Heart right ventricle (tissue), 16 donors: Measurements from ENCODE around the gene HDHD2. TPM values are rescaled to one million over a fixed set of nuclear protein-coding genes. Genes with fewer than 3 reads are reported as not detected.
A peak's percentile ranks its signal among the peaks of the same experiment; 100 is the strongest.

Experiments
- ATAC-seq, 8 donors: fragments of 200-7000 bp; cut with Tn5 transposase; one replicate each; pipeline ENCODE4 v1.9.1; 2020; ENCODE audit warnings: mild to moderate bottlenecking in 8 of 8, moderate library complexity in 8 of 8, moderate number of reproducible peaks in 1 of 8
- DNase-seq, 2 donors: peaks; one replicate each; pipeline ENCODE4 v3.0.0-alpha.2; 2020
- H3K27ac ChIP-seq, 10 donors: fragments of 200-600 bp; sonication (generic) in 2 of 10; one replicate each; pipeline versions ENCODE4 v1.5.0 to v1.8.0; 2020 to 2022; ENCODE audit warnings: mild to moderate bottlenecking in 3 of 10
- H3K27me3 ChIP-seq, 7 donors: fragments of 200-600 bp; one replicate each; pipeline ENCODE4 v1.8.0; 2021 to 2022; ENCODE audit warnings: mild to moderate bottlenecking in 2 of 7
- H3K36me3 ChIP-seq, 9 donors: fragments of 200-600 bp; sonication (generic) in 1 of 9; one replicate each; pipeline versions ENCODE4 v1.5.0 to v1.8.0; 2020 to 2022; ENCODE audit warnings: mild to moderate bottlenecking in 2 of 9
- H3K4me1 ChIP-seq, 9 donors: fragments of 200-600 bp; sonication (generic) in 1 of 9; one replicate each; pipeline versions ENCODE4 v1.5.0 to v1.8.0; 2020 to 2022; ENCODE audit warnings: mild to moderate bottlenecking in 4 of 9
- H3K4me3 ChIP-seq, 10 donors: fragments of 200-600 bp; sonication (generic) in 2 of 10; one replicate each; pipeline versions ENCODE4 v1.5.0 to v1.8.0; 2020 to 2022; ENCODE audit warnings: mild to moderate bottlenecking in 7 of 10, moderate library complexity in 2 of 10
- H3K9me3 ChIP-seq, 11 donors: fragments of 200-600 bp in 10 of 11; sonication (generic) in 2 of 11; one replicate each; pipeline versions ENCODE4 v1.5.0 to v1.8.0; 2013 to 2022; ENCODE audit warnings: mild to moderate bottlenecking in 2 of 11, control low read depth in 1 of 11, moderate library complexity in 1 of 11
- WGBS, 2 donors: extraction: QIAGEN DNeasy Blood & Tissue Kit; methylation state at CpG; one replicate each; pipeline ENCODE4 v1.1.7; 2013; ENCODE audit warnings: inconsistent platforms in 1 of 2; 5-methylcytosine and 5-hydroxymethylcytosine counted together
- intact Hi-C, 10 donors: fragments of 100-400 bp; cut with DNase I; formaldehyde crosslinking; loops; one replicate each; pipeline versions ENCODE4 v1.11.1 to v1.14.2; 2022
- polyA plus RNA-seq, 2 donors: library from polyadenylated mRNA; stranded (reverse); fragments of 200-250 nt; gene quantifications; one replicate each; pipeline ENCODE4 v1.2.3, GENCODE V29; 2013
- total RNA-seq, 10 donors: library from RNA; stranded (reverse); fragmentation: NEBNext Ultra II Directional in 3 of 10; extraction: Animal tissue kit (Norgen Biotek cat#: 25700) in 3 of 10; gene quantifications; one replicate each; pipeline versions ENCODE4 v1.2.1 to v1.2.4, GENCODE V29; 2021 to 2023
- TF ChIP-seq, protein P1 (sequence below), 9 donors: fragments of 200-600 bp; sonication (generic) in 2 of 9; IDR thresholded peaks; one replicate each; pipeline versions ENCODE4 v1.5.0 to v1.8.0; 2021 to 2022; ENCODE audit warnings: antibody characterized with exemption in 9 of 9, mild to moderate bottlenecking in 5 of 9, moderate library complexity in 1 of 9
- donor health status: Arrhythmogenic right ventricular cardiomyopathy.
- donor health status: ischemic (EF 13 %, LVEDD 7.1; RV severe dilation, severe dysfunction).
- donor health status: healthy with polysubstance abuse.
- donor health status: DM: no; HTN: yes; CAD: no.
- donor health status: DM: no; HTN: no; CAD: no.
- donor health status: ischemic (EF 25% LVEDD 6.9; RV normal size, moderate dysfunction).
- donor health status: ischemic (EF 25% LVEDD 5.7; RV mildly dilated, moderate dysfunction).
- donor health status: healthy.
- donor health status: DM: yes; HTN: yes; CAD: no.
- donor health status: Ischemic cardiomyopathy.
- donor health status: ischemic (EF 35%, LVEDD 5.7; RV mildly dilated, moderate dysfunction).
- donor health status: nonischemic (EF 11% LVEDD 7.7; RV severe dilation, severe dysfunction).
- donor health status: DM: yes; HTN: yes; CAD: no.
- donor health status: PGD.
- donor health status: ischemic (EF 29% LVEDD 5.4; RV normal size, mild dysfunction).
- donor health status: nonischemic (EF 23%, LVEDD 6.1; RV moderate dilation, normal function).

The HDHD2 gene
- total and polyA plus RNA-seq, 12 donors: 16.8 to 52.4 (median 38.2) TPM

DNA sequence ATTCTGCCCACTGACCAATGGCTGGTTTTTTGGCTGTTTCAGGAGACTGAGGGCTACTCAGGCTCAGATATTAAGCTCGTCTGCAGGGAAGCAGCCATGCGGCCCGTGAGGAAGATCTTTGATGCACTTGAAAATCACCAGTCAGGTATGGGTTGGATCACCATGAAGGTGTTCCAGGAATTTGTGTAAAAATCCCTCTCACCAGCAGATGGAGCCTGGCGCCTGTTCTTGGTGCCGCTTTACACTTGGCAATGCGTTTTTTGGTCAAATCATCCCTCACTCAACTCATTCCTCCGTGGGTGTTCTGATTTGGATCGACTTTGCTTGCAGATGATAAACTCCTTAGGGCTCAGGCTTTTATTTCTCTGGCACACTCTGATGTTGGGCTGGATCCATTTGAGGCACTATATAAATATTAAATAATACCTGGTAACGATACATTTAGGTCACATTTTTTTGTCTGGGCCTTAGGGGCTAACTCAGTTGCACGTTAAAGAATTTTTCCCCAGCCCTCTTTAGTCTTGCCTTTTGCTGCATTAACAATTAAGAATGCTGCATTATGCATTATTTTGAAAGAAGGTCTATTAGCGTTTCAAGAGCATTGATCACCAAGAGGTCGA, 50.0 kb downstream of the HDHD2 start:
- peak in 7 of 8 donors; percentile 30 to 74 (median 69) for ATAC-seq
- 31 to 32% methylated on average over 12 of the region's 12 CpGs for WGBS, 2 donors

DNA sequence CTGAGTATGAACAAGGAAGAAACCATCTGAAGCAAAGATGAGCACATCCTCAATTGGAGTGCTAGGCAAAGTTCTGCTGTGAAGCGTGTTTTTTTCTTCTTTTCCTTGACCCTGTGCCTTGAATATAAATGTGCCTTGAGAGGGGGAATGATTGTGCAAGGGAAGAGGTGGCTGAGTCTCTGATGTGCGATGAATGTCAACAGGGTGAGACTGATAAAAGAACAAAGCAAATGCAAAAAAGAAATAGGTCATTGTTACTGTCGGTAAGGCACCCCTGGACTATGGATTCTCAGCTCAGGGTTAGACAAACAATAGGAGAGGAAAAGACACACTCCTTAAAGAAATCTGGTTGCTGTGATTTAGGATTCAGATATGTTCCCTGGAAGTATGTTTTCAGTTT, 54.5 kb downstream of the HDHD2 start:
- no peak overlapping the region for H3K4me3 ChIP-seq
- DNase-seq: no peak
- peaks cover 0 to 5% (median 0%) of the 10 kb centered on the region in 9 donors for H3K4me1 ChIP-seq
- ATAC-seq: no peak
- H3K36me3 ChIP-seq: peaks cover 0 to 16% (median 0%) of the 10 kb centered on the region in 9 donors
- no peaks in the 10 kb centered on the region for H3K9me3 ChIP-seq
- 83 to 86% methylated on average over 3 of the region's 3 CpGs for WGBS, 2 donors
- H3K27me3 ChIP-seq: no peaks in the 10 kb centered on the region
- no peak overlapping the region for H3K27ac ChIP-seq
- TF ChIP-seq, protein P1, sequence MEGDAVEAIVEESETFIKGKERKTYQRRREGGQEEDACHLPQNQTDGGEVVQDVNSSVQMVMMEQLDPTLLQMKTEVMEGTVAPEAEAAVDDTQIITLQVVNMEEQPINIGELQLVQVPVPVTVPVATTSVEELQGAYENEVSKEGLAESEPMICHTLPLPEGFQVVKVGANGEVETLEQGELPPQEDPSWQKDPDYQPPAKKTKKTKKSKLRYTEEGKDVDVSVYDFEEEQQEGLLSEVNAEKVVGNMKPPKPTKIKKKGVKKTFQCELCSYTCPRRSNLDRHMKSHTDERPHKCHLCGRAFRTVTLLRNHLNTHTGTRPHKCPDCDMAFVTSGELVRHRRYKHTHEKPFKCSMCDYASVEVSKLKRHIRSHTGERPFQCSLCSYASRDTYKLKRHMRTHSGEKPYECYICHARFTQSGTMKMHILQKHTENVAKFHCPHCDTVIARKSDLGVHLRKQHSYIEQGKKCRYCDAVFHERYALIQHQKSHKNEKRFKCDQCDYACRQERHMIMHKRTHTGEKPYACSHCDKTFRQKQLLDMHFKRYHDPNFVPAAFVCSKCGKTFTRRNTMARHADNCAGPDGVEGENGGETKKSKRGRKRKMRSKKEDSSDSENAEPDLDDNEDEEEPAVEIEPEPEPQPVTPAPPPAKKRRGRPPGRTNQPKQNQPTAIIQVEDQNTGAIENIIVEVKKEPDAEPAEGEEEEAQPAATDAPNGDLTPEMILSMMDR (IDR thresholded peaks at IDR 0.05): no peak
- intact Hi-C loops: loop anchor here in 1 of 10 donors (5.0 kb wide), 1 partner anchor 106 kb away; no protein-coding TSS in a partner anchor

More for the DNA sequence above, 50.0 kb downstream of the HDHD2 start:
- no peaks in the 10 kb centered on the region for H3K9me3 ChIP-seq
- H3K36me3 ChIP-seq: peaks cover 0 to 33% (median 8%) of the 10 kb centered on the region in 9 donors
- DNase-seq: peak; percentile 18 to 23
- intact Hi-C loops: loop anchor here (1.0 to 10.0 kb wide), 7 partner anchors 104 to 654 kb away; no protein-coding TSS in a partner anchor
- H3K4me3 ChIP-seq: no peak overlapping the region
- H3K27ac ChIP-seq: no peak overlapping the region
- TF ChIP-seq, protein P1 (IDR thresholded peaks at IDR 0.05): peak; percentile 57 to 85 (median 73)
- H3K4me1 ChIP-seq: peaks cover 0 to 5% (median 0%) of the 10 kb centered on the region in 9 donors
- no peaks in the 10 kb centered on the region for H3K27me3 ChIP-seq

DNA sequence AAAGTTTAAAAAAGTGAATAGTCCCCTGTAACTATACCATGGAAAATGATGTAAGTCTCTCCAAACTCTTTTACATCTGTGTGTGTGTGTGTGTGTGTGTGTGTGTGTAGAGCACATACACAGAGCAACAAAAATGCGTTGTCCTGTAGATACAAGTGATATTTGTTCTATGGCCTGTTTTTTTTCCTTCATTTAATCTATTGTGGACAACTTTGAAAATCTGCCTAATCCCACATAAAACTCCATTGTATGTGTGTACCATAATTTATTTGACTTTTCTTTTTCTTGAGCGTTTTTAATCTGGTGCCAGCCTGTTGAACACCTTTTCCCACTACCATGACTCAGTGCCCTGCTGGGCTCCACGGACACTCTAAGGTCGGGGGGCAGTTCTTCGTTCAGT, 62.6 kb downstream of the HDHD2 start:
- H3K4me1 ChIP-seq: no peaks in the 10 kb centered on the region
- 92 to 93% methylated on average over 5 of the region's 5 CpGs for WGBS, 2 donors
- no peaks in the 10 kb centered on the region for H3K9me3 ChIP-seq
- no peak overlapping the region for H3K27ac ChIP-seq
- H3K36me3 ChIP-seq: no peaks in the 10 kb centered on the region
- no peak overlapping the region for H3K4me3 ChIP-seq
- TF ChIP-seq, protein P1 (IDR thresholded peaks at IDR 0.05): no peak
- DNase-seq (no peak), ATAC-seq (no peak)
- H3K27me3 ChIP-seq: no peaks in the 10 kb centered on the region
- intact Hi-C loops: no loop called here

DNA sequence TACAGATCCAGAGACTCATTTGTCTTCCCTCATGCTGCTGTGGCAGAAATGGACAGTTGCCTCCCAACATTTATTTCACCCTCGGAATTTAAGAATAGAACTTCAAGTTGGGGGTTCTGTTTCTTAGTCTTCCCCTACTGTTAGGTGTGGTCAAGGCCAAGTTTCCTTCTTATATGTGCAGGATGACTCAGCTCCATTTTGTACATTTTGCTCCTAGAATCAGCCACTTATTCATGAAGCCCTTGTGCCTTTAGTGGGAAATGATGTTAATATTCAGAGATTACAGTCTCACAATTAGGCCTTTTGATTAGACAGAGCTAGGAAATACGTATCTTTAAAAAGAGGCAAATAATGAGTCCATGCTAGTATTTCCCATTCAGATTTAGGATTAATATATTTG, 68.7 kb downstream of the HDHD2 start:
- no peaks in the 10 kb centered on the region for H3K4me1 ChIP-seq
- no peak overlapping the region for H3K27ac ChIP-seq
- H3K9me3 ChIP-seq: no peaks in the 10 kb centered on the region
- WGBS, 2 donors: 93 to 97% methylated on average over 2 of the region's 2 CpGs
- no peak for DNase-seq
- no peak for ATAC-seq
- intact Hi-C loops: no loop called here
- H3K36me3 ChIP-seq: no peaks in the 10 kb centered on the region
- no peak overlapping the region for H3K4me3 ChIP-seq
- TF ChIP-seq, protein P1 (IDR thresholded peaks at IDR 0.05): no peak
- no peaks in the 10 kb centered on the region for H3K27me3 ChIP-seq
